GM12891 (cell line): Measurements from ENCODE around the gene RS1.

Source experiments
- DNase-seq: peaks from one replicate; pipeline ENCODE4 v3.0.0; 2011; ENCODE audit warnings: low spot score; ENCODE audit not compliant: insufficient read length
- FAIRE-seq: peaks from 2 replicates; lab custom pipeline; 2011; peaks lifted over from hg19 to GRCh38; lab: Jason Lieb, UNC
- PAX5 ChIP-seq: IDR thresholded peaks from 2 replicates; pipeline ENCODE4 v1.6.1; 2011; ENCODE audit warnings: low read length, moderate library complexity, mild to moderate bottlenecking; ENCODE audit not compliant: insufficient read depth, severe bottlenecking
- POLR2A ChIP-seq: IDR thresholded peaks from 2 replicates; pipeline ENCODE4 v1.6.1; 2011; ENCODE audit warnings: low read depth, low read length, control low read depth
- POLR2AphosphoS5 ChIP-seq: IDR thresholded peaks from 2 replicates; pipeline ENCODE4 v1.6.1; 2011; ENCODE audit warnings: low read depth, low read length, control low read depth
- POU2F2 ChIP-seq: IDR thresholded peaks from 2 replicates; pipeline ENCODE4 v1.6.1; 2011; ENCODE audit warnings: low read depth, mild to moderate bottlenecking, control low read depth, low read length, moderate library complexity
- SPI1 ChIP-seq: IDR thresholded peaks from 2 replicates; pipeline ENCODE4 v1.6.1; 2011; ENCODE audit warnings: low read depth, low read length, control low read depth
- TAF1 ChIP-seq: IDR thresholded peaks from 2 replicates; pipeline ENCODE4 v1.6.1; 2011; ENCODE audit warnings: low read depth, low read length, control low read depth

Gene RS1

GRCh38 chrX:18674788-18675735 is 3.2 kb upstream of the RS1 start:
- DNase-seq (peak; percentile 58), FAIRE-seq (peak; percentile 90)
- TF ChIP-seq TAF1 (0 out of 2 replicates have a peak, but pooled peaks have one; percentile 21), POU2F2 (no peak)

- TF ChIP-seq POLR2AphosphoS5 (no peak), PAX5 (no peak), POU2F2 (no peak), TAF1 (no peak), SPI1 (no peak), POLR2A (no peak)
- FAIRE-seq: peak; percentile 13
- DNase-seq: no peak
These were observed 2.5 kb upstream of the RS1 start for GRCh38 chrX:18674417-18674787.

GRCh38 chrX:18668071-18668835 is 3.7 kb downstream of the RS1 start:
- FAIRE-seq: peak; percentile 95
- no peak for DNase-seq
- no peak for TF ChIP-seq POLR2A
- TF ChIP-seq POLR2AphosphoS5: no peak
- TF ChIP-seq TAF1: no peak
- TF ChIP-seq SPI1: no peak
- no peak for TF ChIP-seq POU2F2
- TF ChIP-seq PAX5: no peak

GRCh38 chrX:18666614-18667013 is 5.3 kb downstream of the RS1 start:
- TF ChIP-seq SPI1: no peak
- TF ChIP-seq TAF1: no peak
- no peak for TF ChIP-seq POLR2AphosphoS5
- no peak for TF ChIP-seq POU2F2
- TF ChIP-seq PAX5: no peak
- TF ChIP-seq POLR2A: no peak
- DNase-seq: no peak
- no peak for FAIRE-seq

- FAIRE-seq (no peak), DNase-seq (no peak)
- TF ChIP-seq POLR2AphosphoS5: no peak
- no peak for TF ChIP-seq POLR2A
- no peak for TF ChIP-seq SPI1
- TF ChIP-seq TAF1: no peak
- no peak for TF ChIP-seq PAX5
- no peak for TF ChIP-seq POU2F2
These were observed 7.0 kb downstream of the RS1 start for GRCh38 chrX:18664947-18665346.

- TF ChIP-seq TAF1 (no peak), POLR2A (no peak)
- no peak for FAIRE-seq
- DNase-seq: no peak
These were observed 10.6 kb downstream of the RS1 start for GRCh38 chrX:18661273-18661672.

GRCh38 chrX:18654875-18655836 is 16.8 kb downstream of the RS1 start:
- DNase-seq: no peak
- TF ChIP-seq POLR2AphosphoS5: no peak
- no peak for TF ChIP-seq POU2F2
- TF ChIP-seq POLR2A: no peak
- no peak for TF ChIP-seq SPI1
- TF ChIP-seq TAF1: no peak
- no peak for TF ChIP-seq PAX5
- FAIRE-seq: peak; percentile 16

- DNase-seq: no peak
- no peak for TF ChIP-seq TAF1
- no peak for TF ChIP-seq PAX5
- TF ChIP-seq POLR2AphosphoS5: no peak
- TF ChIP-seq SPI1: no peak
- TF ChIP-seq POU2F2: no peak
- TF ChIP-seq POLR2A: no peak
- FAIRE-seq: no peak
These were observed 19.3 kb downstream of the RS1 start for GRCh38 chrX:18652636-18653035.
